Karpas-422 (cell line): Measurements from ENCODE around the gene RTN1. TPM values are rescaled to one million over a fixed set of nuclear protein-coding genes. Genes with fewer than 3 reads are reported as not detected.

Experiments used
- DNase-seq: peaks from one replicate; pipeline ENCODE4 v3.0.0-alpha.2; 2015
- H2AFZ ChIP-seq: fragments of 200-600 bp; sonication (generic); 2 replicates; pipeline ENCODE4 v1.6.1; 2014; ENCODE audit warnings: antibody characterized with exemption, low read length, mixed read lengths
- H3K27ac ChIP-seq: fragments of 200-600 bp; sonication (generic); 2 replicates; pipeline ENCODE4 v1.5.1; 2014; ENCODE audit warnings: mild to moderate bottlenecking, low read length, moderate library complexity
- H3K27me3 ChIP-seq: fragments of 200-600 bp; sonication (generic); 2 replicates; pipeline ENCODE4 v1.6.1; 2014; ENCODE audit warnings: low read length, mixed read lengths
- H3K36me3 ChIP-seq: fragments of 200-600 bp; sonication (generic); 2 replicates; pipeline ENCODE4 v1.6.1; 2014; ENCODE audit warnings: low read length, mixed read lengths; ENCODE audit not compliant: insufficient read depth
- H3K4me1 ChIP-seq: fragments of 200-600 bp; sonication (generic); 2 replicates; pipeline ENCODE4 v1.6.1; 2014; ENCODE audit warnings: mild to moderate bottlenecking, low read length, mixed read lengths
- H3K4me2 ChIP-seq: fragments of 200-600 bp; sonication (generic); 2 replicates; pipeline ENCODE4 v1.6.1; 2014; ENCODE audit warnings: low read length, low read depth, mild to moderate bottlenecking; ENCODE audit not compliant: poor library complexity, severe bottlenecking
- H3K4me3 ChIP-seq: fragments of 200-600 bp; sonication (generic); 2 replicates; pipeline ENCODE4 v1.5.1; 2014; ENCODE audit warnings: mild to moderate bottlenecking, antibody characterized with exemption, low read length, mixed read lengths
- H3K79me2 ChIP-seq: fragments of 200-600 bp; sonication (generic); 2 replicates; pipeline ENCODE4 v1.6.1; 2014; ENCODE audit warnings: mild to moderate bottlenecking, low read length, mixed read lengths
- H3K9ac ChIP-seq: fragments of 200-600 bp; sonication (generic); 2 replicates; pipeline ENCODE4 v1.6.0; 2014; ENCODE audit warnings: low read length
- H3K9me2 ChIP-seq: fragments of 200-600 bp; sonication (generic), shearing (Covaris generic); replicated peaks from 2 replicates; pipeline ENCODE4 v1.6.0; 2014; ENCODE audit warnings: mild to moderate bottlenecking, low read length, moderate library complexity; ENCODE audit not compliant: insufficient read depth
- H3K9me3 ChIP-seq: fragments of 300-700, 200-600 bp; sonication (generic); 2 replicates; pipeline ENCODE4 v1.6.1; 2014; ENCODE audit warnings: low read length, mixed read lengths
- H4K20me1 ChIP-seq: fragments of 200-600 bp; sonication (generic); 2 replicates; pipeline ENCODE4 v1.6.1; 2014; ENCODE audit warnings: mild to moderate bottlenecking, antibody characterized with exemption, low read length, low read depth; ENCODE audit not compliant: insufficient read depth
- small RNA-seq: library from RNA; depleted of rRNA; stranded (forward); fragments of <200 nt; gene quantifications from one replicate; pipeline ENCODE3, GENCODE V24; 2014
- total RNA-seq: library from RNA; depleted of rRNA; stranded (reverse); fragments of >200 nt; shearing (Covaris generic); gene quantifications from 2 replicates; pipeline ENCODE4 v1.2.3, GENCODE V29; 2014; ENCODE audit warnings: low replicate concordance; rRNA removed

Gene RTN1
- total RNA-seq, 1 experiment from 2014 or later: not detected

GRCh38 chr14:59565087-59565486, 305.5 kb downstream of the RTN1 start:
- Histone ChIP-seq H3K79me2 (no peaks in the 10 kb centered on the region), H3K9me2 (no peaks in the 10 kb centered on the region), H3K9me3 (no peaks in the 10 kb centered on the region), H3K9ac (no peak overlapping the region), H3K4me2 (no peak overlapping the region), H3K27ac (no peak overlapping the region), H4K20me1 (no peaks in the 10 kb centered on the region), H3K4me3 (no peak overlapping the region), H3K36me3 (no peaks in the 10 kb centered on the region), H3K27me3 (no peaks in the 10 kb centered on the region), H3K4me1 (no peaks in the 10 kb centered on the region), H2AFZ (no peak overlapping the region)
- DNase-seq: no peak

- no peak overlapping the region for H3K4me2 ChIP-seq
- no peak for DNase-seq
- no peak overlapping the region for H3K9ac ChIP-seq
- no peaks in the 10 kb centered on the region for H3K9me3 ChIP-seq
- no peaks in the 10 kb centered on the region for H3K27me3 ChIP-seq
- no peak overlapping the region for H3K27ac ChIP-seq
- H3K4me3 ChIP-seq: no peak overlapping the region
- no peak overlapping the region for H2AFZ ChIP-seq
- H3K79me2 ChIP-seq: no peaks in the 10 kb centered on the region
- no peaks in the 10 kb centered on the region for H3K36me3 ChIP-seq
- H4K20me1 ChIP-seq: no peaks in the 10 kb centered on the region
- no peaks in the 10 kb centered on the region for H3K9me2 ChIP-seq
- no peaks in the 10 kb centered on the region for H3K4me1 ChIP-seq
Observed at GRCh38 chr14:59564366-59564765, 306.2 kb downstream of the RTN1 start.

- no peak for DNase-seq
- no peak overlapping the region for H3K27ac ChIP-seq
- 0 out of 2 replicates have a peak, but pooled peaks cover 2% of the 10 kb centered on the region for H3K27me3 ChIP-seq
- no peaks in the 10 kb centered on the region for H3K79me2 ChIP-seq
- no peaks in the 10 kb centered on the region for H3K4me1 ChIP-seq
- no peak overlapping the region for H3K9ac ChIP-seq
- no peaks in the 10 kb centered on the region for H4K20me1 ChIP-seq
- H3K36me3 ChIP-seq: no peaks in the 10 kb centered on the region
- no peaks in the 10 kb centered on the region for H3K9me2 ChIP-seq
- no peaks in the 10 kb centered on the region for H3K9me3 ChIP-seq
- H3K4me2 ChIP-seq: no peak overlapping the region
- no peak overlapping the region for H2AFZ ChIP-seq
- H3K4me3 ChIP-seq: no peak overlapping the region
Observed at GRCh38 chr14:59547310-59547709, 323.3 kb downstream of the RTN1 start.

Small RNAs within 50 kb of the gene (small RNA-seq; reads per million reads assigned to genes)
- gene MIR5586: not detected

Other genes with a start within 250 kb of the RTN1 start
- gene LRRC9, start 49.4 kb upstream of the RTN1 start, total RNA-seq: not detected in 2 replicates
- gene PCNX4, start 221.1 kb upstream of the RTN1 start, total RNA-seq: 53.3 and 98.8 TPM in 2 replicates